Measurements from ENCODE around the gene POU3F4.

POU3F4 gene

GRCh38 chrX:83508006-83508405 is at the start of gene POU3F4:
TSS of gene POU3F4 (plus strand) at chrX:83508290. CDS start at chrX:83508325, 35 bp downstream.
- no peak for DNase-seq

- peak; percentile 17 for DNase-seq
Observed at GRCh38 chrX:83469551-83469950, 38.5 kb upstream of the POU3F4 start.

GRCh38 chrX:83495898-83496297 is 12.2 kb upstream of the POU3F4 start:
- no peak for DNase-seq

- no peak for DNase-seq
Observed at GRCh38 chrX:83501003-83501402, 7.1 kb upstream of the POU3F4 start.

GRCh38 chrX:83501530-83501929 is 6.6 kb upstream of the POU3F4 start:
- DNase-seq, result no peak

- no peak for DNase-seq
Observed at GRCh38 chrX:83504721-83505479, 3.2 kb upstream of the POU3F4 start.

GRCh38 chrX:83508526-83509253 is 600 bp downstream of the POU3F4 start:
- no peak for DNase-seq

- DNase-seq, result no peak
Observed at GRCh38 chrX:83509254-83509801, 1.2 kb downstream of the POU3F4 start.

GRCh38 chrX:83510510-83511062 is 2.5 kb downstream of the POU3F4 start:
- DNase-seq, result no peak

- DNase-seq, result no peak
Observed at GRCh38 chrX:83511208-83511607, 3.1 kb downstream of the POU3F4 start.

GRCh38 chrX:83512111-83512510 is 4.0 kb downstream of the POU3F4 start:
- no peak for DNase-seq

- no peak for DNase-seq
Observed at GRCh38 chrX:83516597-83516996, 8.5 kb downstream of the POU3F4 start.

GRCh38 chrX:83521905-83522304 is 13.8 kb downstream of the POU3F4 start:
- no peak for DNase-seq

GRCh38 chrX:83529950-83530349 is 21.9 kb downstream of the POU3F4 start:
- DNase-seq, result no peak

- peak; percentile 29 for DNase-seq
Observed at GRCh38 chrX:83535417-83536196, 27.5 kb downstream of the POU3F4 start.
